Osteoblast (primary cell): ENCODE data around the gene CS. TPM values are rescaled to one million over a fixed set of nuclear protein-coding genes. Genes with fewer than 3 reads are reported as not detected.
A peak's percentile ranks its signal among the peaks of the same experiment; 100 is the strongest.

Experiments used
- DNase-seq: peaks from one replicate; pipeline ENCODE4 v3.0.0; 2011; ENCODE audit warnings: low spot score, mixed read lengths; ENCODE audit not compliant: insufficient read length; ENCODE audit errors: missing footprints
- H2AFZ ChIP-seq: 2 replicates; pipeline ENCODE4 v1.6.0; 2011; ENCODE audit warnings: mild to moderate bottlenecking, low read length
- H3K27ac ChIP-seq: 2 replicates; pipeline ENCODE4 v1.5.1; 2011; ENCODE audit warnings: mild to moderate bottlenecking, low read depth, low read length, moderate library complexity
- H3K27me3 ChIP-seq: 2 replicates; pipeline ENCODE4 v1.6.0; 2012; ENCODE audit warnings: mild to moderate bottlenecking, control low read depth, inconsistent platforms, low read length, moderate library complexity; ENCODE audit not compliant: insufficient read depth
- H3K36me3 ChIP-seq: 2 replicates; pipeline ENCODE4 v1.5.1; 2011; ENCODE audit warnings: mild to moderate bottlenecking, low read length, control low read depth, moderate library complexity; ENCODE audit not compliant: insufficient read depth
- H3K4me1 ChIP-seq: 2 replicates; pipeline ENCODE4 v1.5.1; 2011; ENCODE audit warnings: mild to moderate bottlenecking, low read length, control low read depth, moderate library complexity; ENCODE audit not compliant: insufficient read depth
- H3K4me2 ChIP-seq: 2 replicates; pipeline ENCODE4 v1.6.0; 2011; ENCODE audit warnings: mild to moderate bottlenecking, low read length; ENCODE audit not compliant: insufficient read depth
- H3K4me3 ChIP-seq: fragments of 200-600 bp; sonication (generic); 3 replicates; pipeline ENCODE4 v1.5.1; 2012; ENCODE audit warnings: mild to moderate bottlenecking, low read length, inconsistent platforms; ENCODE audit not compliant: insufficient read depth
- H3K79me2 ChIP-seq: 2 replicates; pipeline ENCODE4 v1.6.0; 2012; ENCODE audit warnings: mild to moderate bottlenecking, low read length, control low read depth, inconsistent platforms; ENCODE audit not compliant: insufficient read depth
- H3K9me3 ChIP-seq: 2 replicates; pipeline ENCODE4 v1.5.1; 2011; ENCODE audit warnings: low read depth, low read length, control low read depth
- H4K20me1 ChIP-seq: 2 replicates; pipeline ENCODE4 v1.6.0; 2012; ENCODE audit warnings: mild to moderate bottlenecking, low read length, control low read depth; ENCODE audit not compliant: insufficient read depth
- total RNA-seq: library from RNA; depleted of rRNA; stranded (reverse); fragments of >200 nt; gene quantifications from 2 replicates; pipeline ENCODE4 v1.2.3, GENCODE V29; 2012
- TF ChIP-seq, protein P1 (sequence below): IDR thresholded peaks from 2 replicates; pipeline ENCODE4 v1.5.1; 2011; ENCODE audit warnings: mild to moderate bottlenecking, low read depth, low read length, moderate library complexity; ENCODE audit errors: extremely low read depth

Gene CS
- total RNA-seq, 1 donor = 106 TPM

GRCh38 chr12:56333197-56333678, 33.1 kb upstream of the CS start:
- H3K4me1 ChIP-seq = peaks cover 18% of the 10 kb centered on the region
- H3K9me3 ChIP-seq = no peaks in the 10 kb centered on the region
- no peaks in the 10 kb centered on the region for H3K27me3 ChIP-seq
- peak overlapping the region; percentile 100 for H3K27ac ChIP-seq
- no peaks in the 10 kb centered on the region for H4K20me1 ChIP-seq
- TF ChIP-seq, protein P1, sequence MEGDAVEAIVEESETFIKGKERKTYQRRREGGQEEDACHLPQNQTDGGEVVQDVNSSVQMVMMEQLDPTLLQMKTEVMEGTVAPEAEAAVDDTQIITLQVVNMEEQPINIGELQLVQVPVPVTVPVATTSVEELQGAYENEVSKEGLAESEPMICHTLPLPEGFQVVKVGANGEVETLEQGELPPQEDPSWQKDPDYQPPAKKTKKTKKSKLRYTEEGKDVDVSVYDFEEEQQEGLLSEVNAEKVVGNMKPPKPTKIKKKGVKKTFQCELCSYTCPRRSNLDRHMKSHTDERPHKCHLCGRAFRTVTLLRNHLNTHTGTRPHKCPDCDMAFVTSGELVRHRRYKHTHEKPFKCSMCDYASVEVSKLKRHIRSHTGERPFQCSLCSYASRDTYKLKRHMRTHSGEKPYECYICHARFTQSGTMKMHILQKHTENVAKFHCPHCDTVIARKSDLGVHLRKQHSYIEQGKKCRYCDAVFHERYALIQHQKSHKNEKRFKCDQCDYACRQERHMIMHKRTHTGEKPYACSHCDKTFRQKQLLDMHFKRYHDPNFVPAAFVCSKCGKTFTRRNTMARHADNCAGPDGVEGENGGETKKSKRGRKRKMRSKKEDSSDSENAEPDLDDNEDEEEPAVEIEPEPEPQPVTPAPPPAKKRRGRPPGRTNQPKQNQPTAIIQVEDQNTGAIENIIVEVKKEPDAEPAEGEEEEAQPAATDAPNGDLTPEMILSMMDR = no peak
- peak overlapping the region; percentile 77 for H3K4me3 ChIP-seq
- H3K79me2 ChIP-seq = peaks cover 2% of the 10 kb centered on the region
- peak overlapping the region; percentile 96 for H3K4me2 ChIP-seq
- H3K36me3 ChIP-seq = no peaks in the 10 kb centered on the region
- H2AFZ ChIP-seq = peak overlapping the region; percentile 95
- DNase-seq = peak; percentile 75

DNA sequence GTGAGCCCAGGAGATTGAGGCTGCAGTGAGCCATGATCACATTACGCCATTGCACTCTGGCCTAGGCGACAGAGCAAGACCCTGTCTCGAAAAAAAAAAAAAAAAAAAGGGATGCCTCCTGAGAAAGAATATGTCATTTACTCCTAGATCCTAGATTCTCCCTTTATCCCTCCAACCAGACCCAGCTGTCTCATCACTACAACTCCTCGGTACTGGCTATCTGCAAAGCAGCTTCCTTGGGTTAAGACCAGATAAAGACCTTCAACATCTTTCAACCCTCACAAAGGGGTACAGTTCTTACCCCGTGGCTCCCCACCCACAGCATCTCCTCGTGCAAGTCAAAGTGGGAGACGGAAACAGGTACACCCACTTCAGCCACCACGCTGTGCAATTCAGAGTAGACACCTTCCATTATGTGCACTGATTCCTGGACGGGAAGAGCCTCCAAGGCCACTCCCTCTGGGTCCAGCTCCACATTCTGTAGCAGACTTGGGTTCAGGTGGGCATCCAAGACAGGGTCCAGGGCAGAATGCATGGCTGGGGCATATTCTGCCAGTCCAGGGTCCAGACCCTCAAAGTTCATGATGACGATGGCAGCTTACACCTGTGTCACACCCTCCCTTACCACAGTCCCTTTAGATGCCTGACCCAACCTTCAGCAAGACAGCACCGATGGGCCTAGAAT, 32.5 kb upstream of the CS start:
- Histone ChIP-seq H3K9me3 (no peaks in the 10 kb centered on the region), H3K4me1 (peaks cover 18% of the 10 kb centered on the region), H3K27me3 (no peaks in the 10 kb centered on the region), H2AFZ (peak overlapping the region; percentile 95), H3K4me2 (peak overlapping the region; percentile 96), H3K79me2 (peaks cover 2% of the 10 kb centered on the region), H4K20me1 (no peaks in the 10 kb centered on the region), H3K27ac (peak overlapping the region; percentile 100), H3K4me3 (peak overlapping the region; percentile 77), H3K36me3 (peaks cover 2% of the 10 kb centered on the region)
- TF ChIP-seq, protein P1 = no peak
- DNase-seq = no peak

DNA sequence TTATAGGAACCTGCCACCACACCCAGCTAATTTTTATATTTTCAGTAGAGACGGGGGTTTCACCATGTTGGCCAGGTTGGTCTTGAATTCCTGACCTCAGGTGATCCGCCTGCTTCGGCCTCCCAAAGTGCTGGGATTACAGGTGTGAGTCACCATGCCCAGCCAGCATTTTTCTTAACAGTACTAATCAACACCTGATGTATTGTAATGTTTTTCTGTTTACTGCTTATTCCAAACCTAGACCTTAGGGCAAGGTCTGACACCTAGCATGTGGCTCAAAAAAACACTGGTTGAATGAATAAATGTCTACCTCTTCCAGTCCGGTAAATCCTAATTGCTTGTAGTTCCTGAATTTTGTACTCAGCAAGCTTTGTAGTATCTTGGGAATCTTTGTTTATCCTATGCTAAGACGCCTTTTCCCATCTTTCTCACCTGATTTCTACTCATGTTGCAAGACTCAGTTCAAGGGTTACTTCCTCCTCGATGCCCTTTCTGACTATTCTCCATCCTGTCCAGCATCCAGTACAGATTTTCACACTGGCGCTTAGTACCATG, 30.9 kb upstream of the CS start:
- H3K4me3 ChIP-seq = no peak overlapping the region
- H3K4me1 ChIP-seq = peaks cover 18% of the 10 kb centered on the region
- H3K79me2 ChIP-seq = peaks cover 2% of the 10 kb centered on the region
- H2AFZ ChIP-seq = no peak overlapping the region
- H4K20me1 ChIP-seq = no peaks in the 10 kb centered on the region
- peaks cover 3% of the 10 kb centered on the region for H3K36me3 ChIP-seq
- no peak overlapping the region for H3K27ac ChIP-seq
- no peak for DNase-seq
- no peaks in the 10 kb centered on the region for H3K27me3 ChIP-seq
- TF ChIP-seq, protein P1 = no peak
- no peaks in the 10 kb centered on the region for H3K9me3 ChIP-seq
- H3K4me2 ChIP-seq = no peak overlapping the region

GRCh38 chr12:56326533-56326932, 26.4 kb upstream of the CS start:
- Histone ChIP-seq H2AFZ (no peak overlapping the region), H3K79me2 (no peaks in the 10 kb centered on the region), H3K27me3 (no peaks in the 10 kb centered on the region), H3K27ac (no peak overlapping the region), H4K20me1 (no peaks in the 10 kb centered on the region), H3K4me2 (no peak overlapping the region), H3K36me3 (peaks cover 31% of the 10 kb centered on the region), H3K4me3 (no peak overlapping the region), H3K4me1 (no peaks in the 10 kb centered on the region), H3K9me3 (no peaks in the 10 kb centered on the region)
- TF ChIP-seq, protein P1 = no peak
- DNase-seq = no peak
